ENCODE data around the gene UBL3. TPM values are rescaled to one million over a fixed set of nuclear protein-coding genes. Genes with fewer than 3 reads are reported as not detected.

UBL3 gene
- total RNA-seq, 1 donor: 48.2 TPM

GRCh38 chr13:29743201-29743786 is 107.1 kb downstream of the UBL3 start:
- Histone ChIP-seq H3K4me3 (ENCODE audit: low read length) (no peak overlapping the region), H3K4me1 (ENCODE audit: insufficient read depth, low read length) (no peaks in the 10 kb centered on the region), H3K27me3 (ENCODE audit: insufficient read depth, low read length) (no peaks in the 10 kb centered on the region), H3K9me3 (ENCODE audit: low read depth, low read length) (no peaks in the 10 kb centered on the region)

- H3K4me3 ChIP-seq (ENCODE audit: low read length): no peak overlapping the region
- H3K27me3 ChIP-seq (ENCODE audit: insufficient read depth, low read length): no peaks in the 10 kb centered on the region
- no peaks in the 10 kb centered on the region for H3K9me3 ChIP-seq (ENCODE audit: low read depth, low read length)
- H3K4me1 ChIP-seq (ENCODE audit: insufficient read depth, low read length): no peaks in the 10 kb centered on the region
Observed at GRCh38 chr13:29740961-29741360, 109.5 kb downstream of the UBL3 start.

GRCh38 chr13:29737061-29737460 is 113.4 kb downstream of the UBL3 start:
- Histone ChIP-seq H3K4me1 (ENCODE audit: insufficient read depth, low read length) (no peaks in the 10 kb centered on the region), H3K9me3 (ENCODE audit: low read depth, low read length) (no peaks in the 10 kb centered on the region), H3K27me3 (ENCODE audit: insufficient read depth, low read length) (peaks cover 10% of the 10 kb centered on the region), H3K4me3 (ENCODE audit: low read length) (no peak overlapping the region)

GRCh38 chr13:29733147-29733611 is 117.2 kb downstream of the UBL3 start:
- Histone ChIP-seq H3K4me1 (ENCODE audit: insufficient read depth, low read length) (no peaks in the 10 kb centered on the region), H3K27me3 (ENCODE audit: insufficient read depth, low read length) (peaks cover 18% of the 10 kb centered on the region), H3K4me3 (ENCODE audit: low read length) (no peak overlapping the region), H3K9me3 (ENCODE audit: low read depth, low read length) (no peaks in the 10 kb centered on the region)

GRCh38 chr13:29730253-29730652 is 120.2 kb downstream of the UBL3 start:
- no peaks in the 10 kb centered on the region for H3K9me3 ChIP-seq (ENCODE audit: low read depth, low read length)
- no peaks in the 10 kb centered on the region for H3K4me1 ChIP-seq (ENCODE audit: insufficient read depth, low read length)
- peaks cover 23% of the 10 kb centered on the region for H3K27me3 ChIP-seq (ENCODE audit: insufficient read depth, low read length)
- no peak overlapping the region for H3K4me3 ChIP-seq (ENCODE audit: low read length)

- Histone ChIP-seq H3K4me1 (ENCODE audit: insufficient read depth, low read length) (no peaks in the 10 kb centered on the region), H3K4me3 (ENCODE audit: low read length) (no peak overlapping the region), H3K27me3 (ENCODE audit: insufficient read depth, low read length) (peaks cover 5% of the 10 kb centered on the region), H3K9me3 (ENCODE audit: low read depth, low read length) (no peaks in the 10 kb centered on the region)
Observed at GRCh38 chr13:29722415-29722814, 128.0 kb downstream of the UBL3 start.

- no peaks in the 10 kb centered on the region for H3K9me3 ChIP-seq (ENCODE audit: low read depth, low read length)
- no peak overlapping the region for H3K4me3 ChIP-seq (ENCODE audit: low read length)
- no peaks in the 10 kb centered on the region for H3K4me1 ChIP-seq (ENCODE audit: insufficient read depth, low read length)
- no peaks in the 10 kb centered on the region for H3K27me3 ChIP-seq (ENCODE audit: insufficient read depth, low read length)
Observed at GRCh38 chr13:29721766-29722165, 128.7 kb downstream of the UBL3 start.

GRCh38 chr13:29718694-29719093 is 131.7 kb downstream of the UBL3 start:
- Histone ChIP-seq H3K9me3 (ENCODE audit: low read depth, low read length) (no peaks in the 10 kb centered on the region), H3K27me3 (ENCODE audit: insufficient read depth, low read length) (no peaks in the 10 kb centered on the region), H3K4me1 (ENCODE audit: insufficient read depth, low read length) (no peaks in the 10 kb centered on the region), H3K4me3 (ENCODE audit: low read length) (no peak overlapping the region)

GRCh38 chr13:29716493-29716892 is 133.9 kb downstream of the UBL3 start:
- H3K27me3 ChIP-seq (ENCODE audit: insufficient read depth, low read length): no peaks in the 10 kb centered on the region
- no peaks in the 10 kb centered on the region for H3K4me1 ChIP-seq (ENCODE audit: insufficient read depth, low read length)
- no peak overlapping the region for H3K4me3 ChIP-seq (ENCODE audit: low read length)
- H3K9me3 ChIP-seq (ENCODE audit: low read depth, low read length): no peaks in the 10 kb centered on the region

All from mononuclear cell (primary cell).